Measurements from ENCODE around the gene TARM1. TPM values are rescaled to one million over a fixed set of nuclear protein-coding genes. Genes with fewer than 3 reads are reported as not detected.
"Not testable (repeated sequence)": the region's sequence is repeated elsewhere in the genome, so short reads cannot be mapped to it uniquely, and the experiment has no call there.

The TARM1 gene
- total RNA-seq, 1 donor from 2014 or later = not detected

- DNase-seq (ENCODE audit: low spot score in 2 of 2) (no peak), FAIRE-seq (no peak)
Observed at GRCh38 chr19:54100561-54100960, 19.4 kb upstream of the TARM1 start, which contains the start of gene OSCAR. Gene OSCAR, minus strand, starts transcription at chr19:54100803. Its CDS starts 11 bp downstream, at chr19:54100792.

GRCh38 chr19:54099903-54100255 is 18.7 kb upstream of the TARM1 start:
- FAIRE-seq; DNase-seq (ENCODE audit: low spot score in 2 of 2): not testable (repeated sequence)

- FAIRE-seq = no peak
- no peak for DNase-seq (ENCODE audit: low spot score in 2 of 2)
Observed at GRCh38 chr19:54099190-54099902, 18.2 kb upstream of the TARM1 start.

GRCh38 chr19:54096617-54097106 is 15.5 kb upstream of the TARM1 start:
- DNase-seq (ENCODE audit: low spot score in 2 of 2) = no peak
- FAIRE-seq = no peak

- FAIRE-seq = not testable (repeated sequence)
- DNase-seq (ENCODE audit: low spot score in 2 of 2) = peak in 1 of 2 donors; percentile 54
Observed at GRCh38 chr19:54095859-54096616, 14.9 kb upstream of the TARM1 start.

- FAIRE-seq = no peak
- DNase-seq (ENCODE audit: low spot score in 2 of 2) = no peak
Observed at GRCh38 chr19:54095136-54095858, 14.1 kb upstream of the TARM1 start.

- DNase-seq (ENCODE audit: low spot score in 2 of 2) (no peak), FAIRE-seq (no peak)
Observed at GRCh38 chr19:54094426-54095000, 13.3 kb upstream of the TARM1 start.

GRCh38 chr19:54084410-54084809 is 3.2 kb upstream of the TARM1 start:
- no peak for FAIRE-seq
- no peak for DNase-seq (ENCODE audit: low spot score in 2 of 2)

- FAIRE-seq = no peak
- no peak for DNase-seq (ENCODE audit: low spot score in 2 of 2)
Observed at GRCh38 chr19:54077334-54077733, 3.8 kb downstream of the TARM1 start.

GRCh38 chr19:54074851-54075250 is 6.3 kb downstream of the TARM1 start:
- FAIRE-seq = no peak

GRCh38 chr19:54073829-54074228 is 7.3 kb downstream of the TARM1 start:
- DNase-seq (ENCODE audit: low spot score in 2 of 2) (no peak), FAIRE-seq (no peak)

More at GRCh38 chr19:54074851-54075250, 6.3 kb downstream of the TARM1 start:
- no peak for DNase-seq (ENCODE audit: low spot score in 2 of 2)

- DNase-seq (ENCODE audit: low spot score in 2 of 2) (no peak), FAIRE-seq (no peak)
Observed at GRCh38 chr19:54069470-54069869, 11.7 kb downstream of the TARM1 start.

GRCh38 chr19:54063350-54064116 is 17.6 kb downstream of the TARM1 start, which contains the start of gene VSTM1:
Gene VSTM1, minus strand, starts transcription at chr19:54063897. Its CDS starts 120 bp downstream, at chr19:54063777.
- FAIRE-seq (no peak), DNase-seq (ENCODE audit: low spot score in 2 of 2) (no peak)

GRCh38 chr19:54062643-54063042 is 18.5 kb downstream of the TARM1 start:
- FAIRE-seq = no peak
- DNase-seq (ENCODE audit: low spot score in 2 of 2) = no peak

GRCh38 chr19:54047616-54048015 is 33.5 kb downstream of the TARM1 start:
- FAIRE-seq = no peak
- no peak for DNase-seq (ENCODE audit: low spot score in 2 of 2)

- FAIRE-seq = no peak
- no peak for DNase-seq (ENCODE audit: low spot score in 2 of 2)
Observed at GRCh38 chr19:54045771-54046170, 35.4 kb downstream of the TARM1 start.

- FAIRE-seq = no peak
- DNase-seq (ENCODE audit: low spot score in 2 of 2) = no peak
Observed at GRCh38 chr19:54042989-54043388, 38.2 kb downstream of the TARM1 start.

- DNase-seq (ENCODE audit: low spot score in 2 of 2) (no peak), FAIRE-seq (no peak)
Observed at GRCh38 chr19:54041969-54042606, 39.1 kb downstream of the TARM1 start.

- no peak for FAIRE-seq
- DNase-seq (ENCODE audit: low spot score in 2 of 2) = no peak
Observed at GRCh38 chr19:54040003-54040402, 41.2 kb downstream of the TARM1 start.

All from frontal cortex (tissue), 4 donors.